Immature natural killer cell (primary cell): ENCODE results near the gene UQCC2. TPM values are rescaled to one million over a fixed set of nuclear protein-coding genes. Genes with fewer than 3 reads are reported as not detected.

Experiments used
- DNase-seq, 3 donors: peaks; one replicate each; pipeline ENCODE4 v3.0.0; 2022; ENCODE audit warnings: mixed read lengths in 1 of 3
- H3K27ac Mint-ChIP-seq, 6 donors: one replicate each; pipeline ENCODE4 v1.8.0; 2020; ENCODE audit warnings: mixed read lengths in 6 of 6, mild to moderate bottlenecking in 5 of 6, inconsistent platforms in 4 of 6, moderate library complexity in 3 of 6
- H3K27me3 Mint-ChIP-seq, 3 donors: one replicate each; pipeline ENCODE4 v1.8.0; 2020 to 2021; ENCODE audit warnings: low read depth in 3 of 3, mild to moderate bottlenecking in 3 of 3, mixed read lengths in 3 of 3, moderate library complexity in 3 of 3, inconsistent platforms in 1 of 3
- H3K36me3 Mint-ChIP-seq, 3 donors: one replicate each; pipeline ENCODE4 v1.8.0; 2020; ENCODE audit warnings: mixed read lengths in 3 of 3, inconsistent platforms in 2 of 3, mild to moderate bottlenecking in 2 of 3
- H3K4me1 Mint-ChIP-seq, 2 donors: one replicate each; pipeline ENCODE4 v1.8.0; 2020; ENCODE audit warnings: inconsistent platforms in 2 of 2, mild to moderate bottlenecking in 2 of 2, mixed read lengths in 2 of 2, moderate library complexity in 1 of 2
- H3K4me3 Mint-ChIP-seq, 5 donors: one replicate each; pipeline ENCODE4 v1.8.0; 2020; ENCODE audit warnings: mild to moderate bottlenecking in 5 of 5, mixed read lengths in 5 of 5, inconsistent platforms in 3 of 5, moderate library complexity in 3 of 5
- H3K9me3 Mint-ChIP-seq, 6 donors: one replicate each; pipeline ENCODE4 v1.8.0; 2020; ENCODE audit warnings: mild to moderate bottlenecking in 6 of 6, mixed read lengths in 6 of 6, inconsistent platforms in 4 of 6, moderate library complexity in 3 of 6
- polyA plus RNA-seq, 3 donors: library from polyadenylated mRNA; unstranded; fragments of 300-500 nt; fragmentation: Illumina TruSeq; gene quantifications; one replicate each; pipeline ENCODE4 v1.2.3, GENCODE V29; 2021

UQCC2 gene
- polyA plus RNA-seq, 3 donors from 2014 or later = 27.9 to 48.8 (median 37.4) TPM

GRCh38 chr6:33684983-33685382 is 26.5 kb downstream of the UQCC2 start:
- H3K27me3 Mint-ChIP-seq = peaks cover 0 to 2% (median 2%) of the 10 kb centered on the region in 3 donors
- H3K27ac Mint-ChIP-seq = no peak overlapping the region
- no peaks in the 10 kb centered on the region for H3K9me3 Mint-ChIP-seq
- no peak overlapping the region for H3K4me3 Mint-ChIP-seq
- DNase-seq = no peak
- peaks cover 13 to 38% (median 19%) of the 10 kb centered on the region in 3 donors for H3K36me3 Mint-ChIP-seq
- no peaks in the 10 kb centered on the region for H3K4me1 Mint-ChIP-seq

- Mint-ChIP-seq H3K27me3 (peaks cover 0 to 2% (median 2%) of the 10 kb centered on the region in 3 donors), H3K4me3 (no peak overlapping the region)
These were observed 27.0 kb downstream of the UQCC2 start for GRCh38 chr6:33684428-33684896.

GRCh38 chr6:33683576-33684427 is 27.7 kb downstream of the UQCC2 start:
- Mint-ChIP-seq H3K9me3 (no peaks in the 10 kb centered on the region), H3K4me1 (no peaks in the 10 kb centered on the region), H3K4me3 (no peak overlapping the region), H3K36me3 (peaks cover 9 to 36% (median 12%) of the 10 kb centered on the region in 3 donors), H3K27ac (no peak overlapping the region), H3K27me3 (peaks cover 0 to 4% (median 2%) of the 10 kb centered on the region in 3 donors)
- DNase-seq = no peak

More at GRCh38 chr6:33684428-33684896, 27.0 kb downstream of the UQCC2 start:
- Mint-ChIP-seq H3K9me3 (no peaks in the 10 kb centered on the region), H3K36me3 (peaks cover 9 to 37% (median 16%) of the 10 kb centered on the region in 3 donors), H3K4me1 (no peaks in the 10 kb centered on the region), H3K27ac (no peak overlapping the region)
- no peak for DNase-seq

- Mint-ChIP-seq H3K36me3 (peaks cover 12 to 40% (median 12%) of the 10 kb centered on the region in 3 donors), H3K9me3 (no peaks in the 10 kb centered on the region), H3K4me3 (no peak overlapping the region), H3K27ac (no peak overlapping the region), H3K4me1 (no peaks in the 10 kb centered on the region), H3K27me3 (peaks cover 0 to 5% (median 2%) of the 10 kb centered on the region in 3 donors)
- DNase-seq = no peak
These were observed 28.4 kb downstream of the UQCC2 start for GRCh38 chr6:33683051-33683571.

GRCh38 chr6:33682341-33682740 is 29.2 kb downstream of the UQCC2 start:
- Mint-ChIP-seq H3K27me3 (peaks cover 2 to 5% (median 4%) of the 10 kb centered on the region in 3 donors), H3K27ac (no peak overlapping the region), H3K36me3 (peaks cover 17 to 45% (median 19%) of the 10 kb centered on the region in 3 donors), H3K4me1 (no peaks in the 10 kb centered on the region), H3K4me3 (no peak overlapping the region), H3K9me3 (no peaks in the 10 kb centered on the region)
- DNase-seq = no peak

GRCh38 chr6:33679761-33680160 is 31.7 kb downstream of the UQCC2 start:
- H3K27ac Mint-ChIP-seq = no peak overlapping the region

GRCh38 chr6:33678932-33679490 is 32.5 kb downstream of the UQCC2 start:
- peaks cover 0 to 4% (median 3%) of the 10 kb centered on the region in 3 donors for H3K27me3 Mint-ChIP-seq
- no peaks in the 10 kb centered on the region for H3K4me1 Mint-ChIP-seq
- H3K4me3 Mint-ChIP-seq = no peak overlapping the region
- peaks cover 13 to 41% (median 16%) of the 10 kb centered on the region in 3 donors for H3K36me3 Mint-ChIP-seq
- no peaks in the 10 kb centered on the region for H3K9me3 Mint-ChIP-seq
- DNase-seq = no peak
- H3K27ac Mint-ChIP-seq = no peak overlapping the region

More at GRCh38 chr6:33679761-33680160, 31.7 kb downstream of the UQCC2 start:
- Mint-ChIP-seq H3K36me3 (peaks cover 12 to 38% (median 13%) of the 10 kb centered on the region in 3 donors), H3K9me3 (no peaks in the 10 kb centered on the region), H3K4me3 (no peak overlapping the region), H3K27me3 (peaks cover 0 to 4% (median 3%) of the 10 kb centered on the region in 3 donors), H3K4me1 (no peaks in the 10 kb centered on the region)
- no peak for DNase-seq

GRCh38 chr6:33678233-33678931 is 33.1 kb downstream of the UQCC2 start:
- DNase-seq = no peak
- Mint-ChIP-seq H3K27ac (peak overlapping the region in 1 of 6 donors; percentile 73), H3K27me3 (peaks cover 0 to 4% (median 3%) of the 10 kb centered on the region in 3 donors), H3K36me3 (peaks cover 13 to 41% (median 18%) of the 10 kb centered on the region in 3 donors), H3K4me1 (no peaks in the 10 kb centered on the region), H3K4me3 (no peak overlapping the region), H3K9me3 (no peaks in the 10 kb centered on the region)

- Mint-ChIP-seq H3K4me3 (no peak overlapping the region), H3K27ac (peak overlapping the region in 3 of 6 donors; percentile 31 to 73 (median 43)), H3K9me3 (no peaks in the 10 kb centered on the region), H3K36me3 (peaks cover 13 to 40% (median 20%) of the 10 kb centered on the region in 3 donors), H3K4me1 (no peaks in the 10 kb centered on the region), H3K27me3 (peaks cover 0 to 4% (median 3%) of the 10 kb centered on the region in 3 donors)
- no peak for DNase-seq
These were observed 33.8 kb downstream of the UQCC2 start for GRCh38 chr6:33677689-33678088.

GRCh38 chr6:33677143-33677660 is 34.3 kb downstream of the UQCC2 start:
- Mint-ChIP-seq H3K27me3 (peaks cover 0 to 4% (median 3%) of the 10 kb centered on the region in 3 donors), H3K27ac (peak overlapping the region in 1 of 6 donors; percentile 31), H3K4me1 (no peaks in the 10 kb centered on the region), H3K9me3 (no peaks in the 10 kb centered on the region), H3K36me3 (peaks cover 13 to 37% (median 20%) of the 10 kb centered on the region in 3 donors), H3K4me3 (no peak overlapping the region)
- DNase-seq = no peak

GRCh38 chr6:33676416-33677142 is 34.9 kb downstream of the UQCC2 start:
- Mint-ChIP-seq H3K9me3 (no peaks in the 10 kb centered on the region), H3K27me3 (peaks cover 0 to 4% (median 3%) of the 10 kb centered on the region in 3 donors), H3K4me3 (no peak overlapping the region), H3K27ac (peak overlapping the region in 1 of 6 donors; percentile 12), H3K4me1 (no peaks in the 10 kb centered on the region), H3K36me3 (peaks cover 16 to 38% (median 20%) of the 10 kb centered on the region in 3 donors)
- DNase-seq = no peak

- peaks cover 0 to 4% (median 3%) of the 10 kb centered on the region in 3 donors for H3K27me3 Mint-ChIP-seq
- H3K27ac Mint-ChIP-seq = peak overlapping the region in 1 of 6 donors; percentile 12
- no peaks in the 10 kb centered on the region for H3K9me3 Mint-ChIP-seq
- peaks cover 12 to 34% (median 20%) of the 10 kb centered on the region in 3 donors for H3K36me3 Mint-ChIP-seq
- DNase-seq = no peak
- no peak overlapping the region for H3K4me3 Mint-ChIP-seq
- H3K4me1 Mint-ChIP-seq = no peaks in the 10 kb centered on the region
These were observed 35.5 kb downstream of the UQCC2 start for GRCh38 chr6:33675968-33676367.
